Spleen (tissue), 11 donors: ENCODE results near the gene SLC35G4. TPM values are rescaled to one million over a fixed set of nuclear protein-coding genes. Genes with fewer than 3 reads are reported as not detected.
"Not testable (repeated sequence)": the region's sequence is repeated elsewhere in the genome, so short reads cannot be mapped to it uniquely, and the experiment has no call there.

Source experiments
- DNase-seq: peaks from one replicate; pipeline ENCODE4 v3.0.0-alpha.2; 2020
- H3K27ac ChIP-seq, 8 donors: fragments of 200-600 bp; sonication (generic) in 7 of 8; 1 replicate in 4 of 8; 2 replicates in 4 of 8; pipeline versions ENCODE4 v1.5.0 to v1.8.0; 2016 to 2021; ENCODE audit warnings: inconsistent platforms in 4 of 8, mild to moderate bottlenecking in 4 of 8, moderate library complexity in 1 of 8
- H3K27me3 ChIP-seq, 7 donors: fragments of 200-600 bp; sonication (generic) in 6 of 7; replicated peaks in 1 of 7; 1 replicate in 4 of 7; 2 replicates in 3 of 7; pipeline versions ENCODE4 v1.5.0 to v1.8.0; 2016 to 2021; ENCODE audit warnings: inconsistent platforms in 3 of 7, mild to moderate bottlenecking in 1 of 7
- H3K36me3 ChIP-seq, 6 donors: fragments of 200-600 bp; sonication (generic) in 5 of 6; 1 replicate in 4 of 6; 2 replicates in 2 of 6; pipeline versions ENCODE4 v1.5.0 to v1.8.0; 2016 to 2021; ENCODE audit warnings: inconsistent platforms in 2 of 6
- H3K4me1 ChIP-seq, 6 donors: fragments of 200-600 bp; sonication (generic) in 5 of 6; 1 replicate in 3 of 6; 2 replicates in 3 of 6; pipeline versions ENCODE4 v1.5.0 to v1.8.0; 2016 to 2021; ENCODE audit warnings: inconsistent platforms in 3 of 6
- H3K4me3 ChIP-seq, 8 donors: fragments of 200-600 bp; sonication (generic) in 7 of 8; 1 replicate in 4 of 8; 2 replicates in 4 of 8; pipeline versions ENCODE4 v1.5.0 to v1.8.0; 2016 to 2021; ENCODE audit warnings: inconsistent platforms in 4 of 8, mild to moderate bottlenecking in 4 of 8, moderate library complexity in 2 of 8
- H3K9me3 ChIP-seq, 8 donors: fragments of 200-600 bp; sonication (generic) in 7 of 8; 1 replicate in 4 of 8; 2 replicates in 4 of 8; pipeline versions ENCODE4 v1.5.0 to v1.8.0; 2016 to 2021; ENCODE audit warnings: inconsistent platforms in 4 of 8
- CTCF ChIP-seq, 11 experiments: fragments of 200-600 bp in 7 of 11; fragments of 450-650 bp in 4 of 11; sonication (generic) in 4 of 11; IDR thresholded peaks in 8 of 11; conservative IDR thresholded peaks in 3 of 11; 1 replicate in 7 of 11; 2 replicates in 4 of 11; pipeline versions ENCODE4 v1.4.0 to v1.8.0; 2016 to 2021; ENCODE audit warnings: antibody characterized with exemption in 11 of 11, inconsistent platforms in 4 of 11, mild to moderate bottlenecking in 1 of 11
- POLR2A ChIP-seq, 3 donors: fragments of 450-650 bp; IDR thresholded peaks; one replicate each; pipeline ENCODE4 v1.5.1; 2017; ENCODE audit warnings: antibody characterized with exemption in 3 of 3, mild to moderate bottlenecking in 1 of 3
- POLR2AphosphoS5 ChIP-seq, 3 donors: sonication (generic); formaldehyde crosslinking; IDR thresholded peaks; one replicate each; pipeline ENCODE4 v1.5.1; 2017; ENCODE audit warnings: antibody characterized with exemption in 3 of 3
- WGBS, 5 donors: extraction: QIAGEN DNeasy Blood & Tissue Kit in 3 of 5; methylation state at CpG; one replicate each; pipeline versions ENCODE4 v1.1.5 to v1.1.7; 2013 to 2018; 5-methylcytosine and 5-hydroxymethylcytosine counted together
- intact Hi-C: fragments of 100-400 bp; cut with DNase I; formaldehyde crosslinking; loops from one replicate; pipeline ENCODE4 v1.15.0; 2023; ENCODE audit warnings: low total_unique reads
- polyA plus RNA-seq, 3 donors: library from polyadenylated mRNA; stranded (reverse); fragments of 200-250 nt; gene quantifications; one replicate each; pipeline ENCODE4 v1.2.1, GENCODE V29; 2013
- total RNA-seq, 7 donors: library from RNA; depleted of rRNA in 3 of 7; stranded (reverse); fragments of >200 nt in 3 of 7; fragmentation: NEBNext Ultra II Directional in 4 of 7; extraction: Animal tissue kit (Norgen Biotek cat#: 25700) in 4 of 7; gene quantifications; one replicate each; pipeline versions ENCODE4 v1.1.0 to v1.2.1, GENCODE V29; 2016 to 2021
- donor health status: healthy with polysubstance abuse.
- donor health status: DM: no; HTN: no; CAD: no; lungs with moderate emphysema.
- donor health status: DM: no; HTN: no; CAD: no.
- donor health status: Bipolar disorder and iron deficiency.
- donor health status: healthy.
- donor health status: DM: no; HTN: no; CAD: no.
- donor health status: DM: yes; HTN: yes; CAD: no.

The SLC35G4 gene
- total and polyA plus RNA-seq, 10 donors, result not detected

- no peak for TF ChIP-seq POLR2A (IDR thresholded peaks at IDR 0.05)
- no peak for TF ChIP-seq POLR2AphosphoS5 (IDR thresholded peaks at IDR 0.05)
- no peak for TF ChIP-seq CTCF (IDR thresholded peaks at IDR 0.05 in 8 of 11, conservative IDR thresholded peaks at IDR 0.05 in 3 of 11)
- intact Hi-C loops, result no loop called here
- no peak for DNase-seq
- no peak overlapping the region for H3K4me3 ChIP-seq
- no peaks in the 10 kb centered on the region for H3K4me1 ChIP-seq
- no peak overlapping the region for H3K27ac ChIP-seq
- H3K36me3 ChIP-seq, result no peaks in the 10 kb centered on the region
- WGBS, 5 donors, result 19 to 44% (median 27%) methylated on average over 3 of the region's 3 CpGs
- H3K27me3 ChIP-seq, result peaks cover 0 to 19% (median 0%) of the 10 kb centered on the region in 7 donors
- H3K9me3 ChIP-seq, result peaks cover 0 to under 1% (median 0%) of the 10 kb centered on the region in 8 donors
These were observed 21.6 kb upstream of the SLC35G4 start for GRCh38 chr18:11587846-11588245.

- H3K4me3 ChIP-seq, result no peak overlapping the region
- TF ChIP-seq POLR2AphosphoS5 (IDR thresholded peaks at IDR 0.05), result no peak
- TF ChIP-seq CTCF (IDR thresholded peaks at IDR 0.05 in 8 of 11, conservative IDR thresholded peaks at IDR 0.05 in 3 of 11), result no peak
- no peak for TF ChIP-seq POLR2A (IDR thresholded peaks at IDR 0.05)
- intact Hi-C loops, result no loop called here
- DNase-seq, result no peak
- WGBS, 5 donors, result 76 to 90% (median 80%) methylated on average over 3 of the region's 3 CpGs
- no peak overlapping the region for H3K27ac ChIP-seq
- H3K27me3 ChIP-seq, result peaks cover 0 to 28% (median 0%) of the 10 kb centered on the region in 7 donors
- no peaks in the 10 kb centered on the region for H3K36me3 ChIP-seq
- H3K4me1 ChIP-seq, result no peaks in the 10 kb centered on the region
- H3K9me3 ChIP-seq, result peaks cover 0 to 3% (median 0%) of the 10 kb centered on the region in 8 donors
These were observed 17.4 kb upstream of the SLC35G4 start for GRCh38 chr18:11591957-11592356.

GRCh38 chr18:11600321-11600720, 9.1 kb upstream of the SLC35G4 start:
- H3K4me1 ChIP-seq, result no peaks in the 10 kb centered on the region
- H3K9me3 ChIP-seq, result peaks cover 0 to 10% (median 0%) of the 10 kb centered on the region in 8 donors
- no peak overlapping the region for H3K27ac ChIP-seq
- H3K27me3 ChIP-seq, result peaks cover 0 to 1% (median 0%) of the 10 kb centered on the region in 7 donors
- H3K4me3 ChIP-seq, result no peak overlapping the region
- intact Hi-C loops, result no loop called here
- TF ChIP-seq POLR2AphosphoS5 (IDR thresholded peaks at IDR 0.05) (no peak), CTCF (IDR thresholded peaks at IDR 0.05 in 8 of 11, conservative IDR thresholded peaks at IDR 0.05 in 3 of 11) (no peak), POLR2A (IDR thresholded peaks at IDR 0.05) (no peak)
- no peak for DNase-seq
- no peaks in the 10 kb centered on the region for H3K36me3 ChIP-seq
- WGBS, 5 donors, result 80 to 86% (median 85%) methylated on average over 3 of the region's 3 CpGs

- Histone ChIP-seq H3K4me3 (no peak overlapping the region), H3K27me3 (no peaks in the 10 kb centered on the region), H3K9me3 (peaks cover 0 to 1% (median 0%) of the 10 kb centered on the region in 8 donors), H3K27ac (no peak overlapping the region), H3K4me1 (no peaks in the 10 kb centered on the region), H3K36me3 (no peaks in the 10 kb centered on the region)
- intact Hi-C loops, result no loop called here
- no peak for TF ChIP-seq CTCF (IDR thresholded peaks at IDR 0.05 in 8 of 11, conservative IDR thresholded peaks at IDR 0.05 in 3 of 11)
- no peak for TF ChIP-seq POLR2AphosphoS5 (IDR thresholded peaks at IDR 0.05)
- no peak for TF ChIP-seq POLR2A (IDR thresholded peaks at IDR 0.05)
- no peak for DNase-seq
- 24 to 40% (median 28%) methylated on average over 2 of the region's 2 CpGs for WGBS, 5 donors
These were observed 1.5 kb upstream of the SLC35G4 start for GRCh38 chr18:11607906-11608305.

- DNase-seq, H3K27me3 ChIP-seq, H3K4me1 ChIP-seq, H3K36me3 ChIP-seq, intact Hi-C loops, H3K4me3 ChIP-seq, H3K27ac ChIP-seq, H3K9me3 ChIP-seq: not testable (repeated sequence)
- WGBS, 5 donors, result 73 to 98% (median 78%) methylated on average over 4 to 15 of the region's 19 CpGs
These were observed 778 bp upstream of the SLC35G4 start for GRCh38 chr18:11608618-11609017.

- H3K4me3 ChIP-seq, H3K4me1 ChIP-seq, H3K36me3 ChIP-seq, H3K27me3 ChIP-seq, H3K27ac ChIP-seq, DNase-seq, intact Hi-C loops: not testable (repeated sequence)
- WGBS, 5 donors, result 83 to 97% (median 86%) methylated on average over 14 to 18 of the region's 18 CpGs
- H3K9me3 ChIP-seq, result peaks cover 0 to 14% (median 12%) of the 10 kb centered on the region in 8 donors
These were observed 3.7 kb downstream of the SLC35G4 start for GRCh38 chr18:11613073-11613472.

GRCh38 chr18:11613611-11614010, 4.2 kb downstream of the SLC35G4 start:
- peaks cover 0 to 14% (median 12%) of the 10 kb centered on the region in 8 donors for H3K9me3 ChIP-seq
- H3K4me3 ChIP-seq, H3K36me3 ChIP-seq, intact Hi-C loops, H3K27ac ChIP-seq, DNase-seq, H3K4me1 ChIP-seq, H3K27me3 ChIP-seq: not testable (repeated sequence)
- WGBS, 5 donors, result 79 to 98% (median 92%) methylated on average over 7 to 21 of the region's 23 CpGs
